Placental pericyte (primary cell): ENCODE data around the gene FBXO21. TPM values are rescaled to one million over a fixed set of nuclear protein-coding genes. Genes with fewer than 3 reads are reported as not detected.

Experiments used
- total RNA-seq: library from RNA; depleted of rRNA; stranded (reverse); fragments of >200 nt; gene quantifications from 2 replicates; pipeline ENCODE4 v1.2.3, GENCODE V29; 2012

FBXO21 gene, protein sequence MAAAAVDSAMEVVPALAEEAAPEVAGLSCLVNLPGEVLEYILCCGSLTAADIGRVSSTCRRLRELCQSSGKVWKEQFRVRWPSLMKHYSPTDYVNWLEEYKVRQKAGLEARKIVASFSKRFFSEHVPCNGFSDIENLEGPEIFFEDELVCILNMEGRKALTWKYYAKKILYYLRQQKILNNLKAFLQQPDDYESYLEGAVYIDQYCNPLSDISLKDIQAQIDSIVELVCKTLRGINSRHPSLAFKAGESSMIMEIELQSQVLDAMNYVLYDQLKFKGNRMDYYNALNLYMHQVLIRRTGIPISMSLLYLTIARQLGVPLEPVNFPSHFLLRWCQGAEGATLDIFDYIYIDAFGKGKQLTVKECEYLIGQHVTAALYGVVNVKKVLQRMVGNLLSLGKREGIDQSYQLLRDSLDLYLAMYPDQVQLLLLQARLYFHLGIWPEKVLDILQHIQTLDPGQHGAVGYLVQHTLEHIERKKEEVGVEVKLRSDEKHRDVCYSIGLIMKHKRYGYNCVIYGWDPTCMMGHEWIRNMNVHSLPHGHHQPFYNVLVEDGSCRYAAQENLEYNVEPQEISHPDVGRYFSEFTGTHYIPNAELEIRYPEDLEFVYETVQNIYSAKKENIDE
- 41.2 and 54.7 TPM in 2 replicates for total RNA-seq

DNA sequence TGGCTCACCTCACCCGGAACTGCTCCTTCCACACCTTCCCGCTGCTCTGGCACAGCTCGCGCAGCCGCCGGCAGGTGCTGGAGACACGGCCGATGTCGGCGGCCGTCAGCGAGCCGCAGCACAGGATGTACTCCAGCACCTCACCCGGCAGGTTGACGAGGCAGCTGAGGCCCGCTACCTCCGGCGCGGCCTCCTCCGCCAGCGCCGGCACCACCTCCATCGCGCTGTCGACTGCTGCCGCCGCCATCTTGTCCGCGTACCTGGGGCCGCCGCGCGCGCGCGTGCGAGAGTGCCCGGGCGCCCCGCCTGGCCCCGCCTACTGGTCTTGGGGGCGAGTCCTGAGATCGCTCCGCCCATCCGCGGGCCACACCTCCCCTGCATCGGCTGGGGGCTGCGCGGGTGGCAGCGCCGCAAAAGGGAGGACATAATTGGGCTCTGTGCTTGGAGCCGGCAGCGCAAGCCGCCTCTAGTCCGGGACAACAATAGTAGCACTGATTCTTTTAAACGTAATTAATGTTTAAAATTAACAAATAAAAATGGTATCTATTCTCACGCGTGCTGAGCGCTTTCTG is at the start of gene FBXO21:
Gene FBXO21 (minus strand): TSS at position 261 of the 572 bp plus-strand sequence. CDS start 14 bp downstream, at position 247.

Other genes with a start within 250 kb of the FBXO21 start
- gene TESC, start 91.1 kb downstream of the FBXO21 start, total RNA-seq = not detected in 2 replicates
- gene NOS1, start 171.2 kb upstream of the FBXO21 start, total RNA-seq = not detected in 2 replicates